Mucosa of descending colon (tissue), 3 donors: ENCODE measurements around the gene EGLN3. TPM values are rescaled to one million over a fixed set of nuclear protein-coding genes. Genes with fewer than 3 reads are reported as not detected.
"Not testable (repeated sequence)": the region's sequence is repeated elsewhere in the genome, so short reads cannot be mapped to it uniquely, and the experiment has no call there.

Experiments used
- ATAC-seq: fragments of 200-7000 bp; cut with Tn5 transposase; one replicate; pipeline ENCODE4 v1.9.1; 2020; ENCODE audit warnings: mild to moderate bottlenecking, moderate library complexity
- DNase-seq, 3 donors: peaks; one replicate each; pipeline ENCODE4 v3.0.0-alpha.2; 2020
- H3K36me3 ChIP-seq: fragments of 200-600 bp; one replicate; pipeline ENCODE4 v1.8.0; 2021; ENCODE audit warnings: low read depth, mild to moderate bottlenecking
- H3K4me1 ChIP-seq: fragments of 200-600 bp; one replicate; pipeline ENCODE4 v1.8.0; 2021; ENCODE audit warnings: low read depth, mild to moderate bottlenecking
- H3K4me3 ChIP-seq: fragments of 200-600 bp; one replicate; pipeline ENCODE4 v1.8.0; 2021; ENCODE audit warnings: mild to moderate bottlenecking
- H3K9me3 ChIP-seq: fragments of 200-600 bp; one replicate; pipeline ENCODE4 v1.8.0; 2021; ENCODE audit warnings: mild to moderate bottlenecking
- intact Hi-C, 2 donors: fragments of 100-400 bp; cut with DNase I in 1 of 2; cut with micrococcal nuclease in 1 of 2; formaldehyde crosslinking; loops; one replicate each; pipeline versions ENCODE4 v1.11.0 to v1.11.1; 2022; cut with DNase I, micrococcal nuclease
- total RNA-seq, 3 donors: library from RNA; stranded (reverse); fragmentation: NEBNext Ultra II Directional in 2 of 3; extraction: Animal tissue kit (Norgen Biotek cat#: 25700) in 2 of 3; gene quantifications; one replicate each; pipeline versions ENCODE4 v1.2.1 to v1.2.4, GENCODE V29; 2021 to 2023
- TF ChIP-seq, protein P1 (sequence below): fragments of 200-600 bp; IDR thresholded peaks from one replicate; pipeline ENCODE4 v1.8.0; 2022; ENCODE audit warnings: antibody characterized with exemption, mild to moderate bottlenecking
- donor health status: DM: no; HTN: no; CAD: no; lungs with moderate emphysema.
- donor health status: DM: no; HTN: no; CAD: no.
- donor health status: DM: no; HTN: yes; CAD: no.

The EGLN3 gene
- total RNA-seq, 3 donors from 2014 or later: 50.8 to 140 (median 72.8) TPM

GRCh38 chr14:33985242-33985641 lies 34.4 kb upstream of the EGLN3 start:
- ATAC-seq (no peak), DNase-seq (no peak)
- TF ChIP-seq, protein P1, sequence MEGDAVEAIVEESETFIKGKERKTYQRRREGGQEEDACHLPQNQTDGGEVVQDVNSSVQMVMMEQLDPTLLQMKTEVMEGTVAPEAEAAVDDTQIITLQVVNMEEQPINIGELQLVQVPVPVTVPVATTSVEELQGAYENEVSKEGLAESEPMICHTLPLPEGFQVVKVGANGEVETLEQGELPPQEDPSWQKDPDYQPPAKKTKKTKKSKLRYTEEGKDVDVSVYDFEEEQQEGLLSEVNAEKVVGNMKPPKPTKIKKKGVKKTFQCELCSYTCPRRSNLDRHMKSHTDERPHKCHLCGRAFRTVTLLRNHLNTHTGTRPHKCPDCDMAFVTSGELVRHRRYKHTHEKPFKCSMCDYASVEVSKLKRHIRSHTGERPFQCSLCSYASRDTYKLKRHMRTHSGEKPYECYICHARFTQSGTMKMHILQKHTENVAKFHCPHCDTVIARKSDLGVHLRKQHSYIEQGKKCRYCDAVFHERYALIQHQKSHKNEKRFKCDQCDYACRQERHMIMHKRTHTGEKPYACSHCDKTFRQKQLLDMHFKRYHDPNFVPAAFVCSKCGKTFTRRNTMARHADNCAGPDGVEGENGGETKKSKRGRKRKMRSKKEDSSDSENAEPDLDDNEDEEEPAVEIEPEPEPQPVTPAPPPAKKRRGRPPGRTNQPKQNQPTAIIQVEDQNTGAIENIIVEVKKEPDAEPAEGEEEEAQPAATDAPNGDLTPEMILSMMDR: no peak
- intact Hi-C loops: no loop called here
- no peaks in the 10 kb centered on the region for H3K36me3 ChIP-seq
- H3K4me1 ChIP-seq: no peaks in the 10 kb centered on the region
- peaks cover 2% of the 10 kb centered on the region for H3K9me3 ChIP-seq
- H3K4me3 ChIP-seq: no peak overlapping the region

- Histone ChIP-seq H3K36me3 (no peaks in the 10 kb centered on the region), H3K9me3 (no peaks in the 10 kb centered on the region), H3K4me3 (no peak overlapping the region), H3K4me1 (no peaks in the 10 kb centered on the region)
- DNase-seq (no peak), ATAC-seq (no peak)
- TF ChIP-seq, protein P1: no peak
- intact Hi-C loops: no loop called here
Observed at GRCh38 chr14:33979613-33980276, 28.9 kb upstream of the EGLN3 start.

DNA sequence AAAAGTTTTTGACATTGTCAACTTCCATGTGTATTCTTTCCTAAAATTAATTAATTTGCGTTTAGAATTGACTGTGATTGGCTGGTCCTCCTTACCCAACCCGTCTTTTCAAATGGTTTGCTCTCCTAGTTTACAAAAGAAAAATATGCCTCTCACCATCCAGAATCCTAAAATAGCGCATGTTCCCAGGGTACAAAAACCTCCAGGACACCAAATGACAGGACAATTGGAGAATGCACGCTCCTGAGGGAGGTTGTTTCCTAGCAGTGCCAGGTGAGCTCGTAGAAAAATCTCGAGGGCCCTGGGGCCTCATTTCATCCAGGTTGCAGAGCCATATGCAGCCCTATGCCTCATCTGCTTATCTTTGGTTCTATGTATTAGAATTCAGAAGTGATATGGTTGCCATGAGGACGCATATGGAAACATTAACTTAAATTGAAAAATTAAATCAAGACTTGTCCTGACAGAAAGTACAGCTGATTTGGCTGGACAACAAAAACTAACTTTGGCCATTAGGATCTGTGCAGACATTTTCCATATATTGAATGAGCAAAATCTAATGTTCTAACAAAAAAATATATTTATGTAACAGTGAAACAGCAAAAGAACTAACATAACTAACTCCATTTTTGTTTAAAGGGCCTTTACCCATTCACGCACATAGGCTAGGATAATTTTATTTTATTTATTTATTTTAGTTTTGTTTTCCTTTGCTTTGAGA lies 28.2 kb upstream of the EGLN3 start:
- H3K36me3 ChIP-seq: no peaks in the 10 kb centered on the region
- intact Hi-C loops: no loop called here
- H3K4me3 ChIP-seq: no peak overlapping the region
- TF ChIP-seq, protein P1: no peak
- DNase-seq (no peak), ATAC-seq (no peak)
- H3K9me3 ChIP-seq: no peaks in the 10 kb centered on the region
- H3K4me1 ChIP-seq: no peaks in the 10 kb centered on the region

DNA sequence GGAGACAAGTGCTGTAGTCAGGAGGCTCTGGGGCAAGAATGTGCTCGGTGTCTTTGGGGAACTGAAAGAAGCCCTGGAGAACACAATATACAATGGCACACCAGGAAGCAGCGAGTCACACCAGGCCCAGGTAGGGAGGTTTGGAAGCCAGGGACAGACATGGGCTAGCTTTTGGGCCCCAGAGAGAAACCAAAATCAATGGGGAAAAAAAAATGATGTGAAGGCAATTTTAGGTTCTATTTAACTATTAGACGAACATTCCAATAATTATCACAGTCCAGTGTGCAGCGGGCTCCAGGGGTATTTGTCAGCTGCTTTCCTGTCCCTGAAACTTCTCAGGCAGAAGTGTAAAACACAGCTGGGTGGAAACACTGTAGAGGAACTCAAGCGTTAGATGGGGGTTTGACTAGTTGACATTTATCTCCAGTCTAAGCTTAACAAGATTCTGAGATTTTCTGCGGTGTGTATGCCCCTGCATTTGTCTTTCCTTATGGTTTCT lies 21.8 kb upstream of the EGLN3 start:
- Histone ChIP-seq H3K4me3 (no peak overlapping the region), H3K9me3 (no peaks in the 10 kb centered on the region), H3K4me1 (no peaks in the 10 kb centered on the region), H3K36me3 (no peaks in the 10 kb centered on the region)
- TF ChIP-seq, protein P1: no peak
- intact Hi-C loops: no loop called here
- DNase-seq (no peak), ATAC-seq (no peak)

DNA sequence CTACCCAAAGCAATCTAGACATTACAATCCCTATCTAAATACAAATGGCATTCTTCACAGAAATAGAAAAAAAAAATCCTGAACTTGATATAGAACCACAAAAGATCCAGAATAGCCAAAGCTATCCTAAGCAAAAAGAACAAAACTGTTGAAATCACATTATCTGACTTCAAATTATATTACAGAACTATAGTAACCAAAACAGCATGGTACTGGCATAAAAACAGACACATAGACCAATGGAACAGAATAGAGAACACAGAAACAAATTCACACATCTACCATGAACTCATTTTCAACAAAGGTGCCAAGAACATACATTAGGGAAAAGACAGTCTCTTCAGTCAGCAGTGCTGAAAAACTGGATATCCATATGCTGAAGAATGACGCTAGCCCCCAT lies 19.0 kb upstream of the EGLN3 start:
- H3K4me1 ChIP-seq, H3K9me3 ChIP-seq, DNase-seq, intact Hi-C loops, ATAC-seq, H3K4me3 ChIP-seq, H3K36me3 ChIP-seq: not testable (repeated sequence)

DNA sequence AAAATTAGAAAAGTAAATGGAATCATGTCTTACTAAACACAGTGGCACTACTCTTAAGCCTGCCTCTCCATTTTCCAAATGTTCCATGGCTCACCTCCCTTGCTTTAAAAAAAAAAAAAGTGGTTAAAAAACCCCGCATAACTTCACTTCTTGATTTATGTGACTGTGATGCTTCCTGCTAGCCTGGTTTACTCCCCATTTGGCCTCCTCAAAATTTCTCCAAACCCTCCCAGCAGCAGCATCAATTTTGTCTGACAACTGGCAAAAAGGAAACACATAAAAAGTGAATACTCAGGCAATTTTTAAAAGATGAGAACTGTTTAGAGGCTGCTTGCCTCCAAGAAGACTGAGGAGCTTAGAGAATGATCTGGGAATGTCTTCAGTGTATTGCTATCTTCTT lies 17.8 kb upstream of the EGLN3 start:
- TF ChIP-seq, protein P1: no peak
- Histone ChIP-seq H3K9me3 (no peaks in the 10 kb centered on the region), H3K4me3 (no peak overlapping the region), H3K36me3 (no peaks in the 10 kb centered on the region), H3K4me1 (no peaks in the 10 kb centered on the region)
- ATAC-seq (no peak), DNase-seq (no peak)
- intact Hi-C loops: no loop called here
